Ishikawa (cell line): ENCODE data around the gene TBC1D14.

Experiments used
- CEBPB ChIP-seq: IDR thresholded peaks from 2 replicates; pipeline ENCODE4 v1.6.1; 2012
- CREB1 ChIP-seq: IDR thresholded peaks from 2 replicates; pipeline ENCODE4 v1.6.1; 2012; ENCODE audit warnings: low read depth
- EGR1 ChIP-seq: IDR thresholded peaks from 2 replicates; pipeline ENCODE4 v1.6.1; 2012
- EP300 ChIP-seq: IDR thresholded peaks from 2 replicates; pipeline ENCODE4 v1.6.1; 2012; ENCODE audit warnings: borderline replicate concordance
- FOXM1 ChIP-seq: IDR thresholded peaks from 2 replicates; pipeline ENCODE4 v1.6.1; 2012; ENCODE audit warnings: low read depth, borderline replicate concordance
- NFIC ChIP-seq: IDR thresholded peaks from 2 replicates; pipeline ENCODE4 v1.6.1; 2012
- RAD21 ChIP-seq: IDR thresholded peaks from 2 replicates; pipeline ENCODE4 v1.6.1; 2012; ENCODE audit warnings: low read depth
- TAF1 ChIP-seq: IDR thresholded peaks from 2 replicates; pipeline ENCODE4 v1.6.1; 2012; ENCODE audit warnings: low read depth, mild to moderate bottlenecking
- TCF12 ChIP-seq: IDR thresholded peaks from 2 replicates; pipeline ENCODE4 v1.6.1; 2012; ENCODE audit warnings: low read depth
- TEAD4 ChIP-seq: IDR thresholded peaks from 2 replicates; pipeline ENCODE4 v1.6.1; 2012
- YY1 ChIP-seq: IDR thresholded peaks from 2 replicates; pipeline ENCODE4 v1.6.1; 2012; ENCODE audit warnings: low read depth
- ZBTB7A ChIP-seq: IDR thresholded peaks from 2 replicates; pipeline ENCODE4 v1.6.1; 2012; ENCODE audit warnings: low read depth
- TF ChIP-seq, protein P1 (sequence below): IDR thresholded peaks from 2 replicates; pipeline ENCODE4 v1.6.1; 2012
- TF ChIP-seq, protein P2 (sequence below): IDR thresholded peaks from 2 replicates; pipeline ENCODE4 v1.6.1; 2012
- TF ChIP-seq, protein P3 (sequence below): IDR thresholded peaks from 2 replicates; pipeline ENCODE4 v1.6.1; 2012; ENCODE audit warnings: low read depth, mild to moderate bottlenecking

Gene TBC1D14

DNA sequence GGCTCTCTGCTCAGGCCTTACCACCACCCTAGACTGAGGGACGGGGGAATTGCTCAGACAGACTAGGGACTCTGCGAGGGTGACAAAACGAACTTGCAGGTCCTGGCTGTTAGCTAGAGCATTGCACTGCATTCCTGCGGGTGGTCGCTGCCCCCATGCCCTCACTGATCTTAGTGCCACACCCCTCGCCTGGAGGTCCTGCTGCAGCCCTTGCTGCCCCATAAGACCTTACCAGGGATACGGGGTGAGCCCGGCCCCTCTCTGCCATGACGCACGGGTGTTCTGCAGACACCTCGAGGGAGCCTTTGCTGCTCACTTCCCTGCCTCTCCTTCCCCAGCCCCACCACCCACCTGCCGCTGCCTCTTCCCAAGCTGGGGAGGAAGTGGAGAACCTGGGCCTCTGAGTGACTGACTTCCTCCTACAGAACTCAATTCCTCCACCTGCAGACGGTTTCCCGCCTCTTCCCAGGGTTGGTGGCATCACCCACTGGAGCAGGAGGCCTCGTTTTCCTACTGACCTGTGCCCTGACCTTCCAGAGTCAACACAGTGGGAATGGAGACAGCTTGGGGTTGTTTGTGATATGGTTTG, 19.8 kb upstream of the TBC1D14 start:
- TF ChIP-seq, protein P1, sequence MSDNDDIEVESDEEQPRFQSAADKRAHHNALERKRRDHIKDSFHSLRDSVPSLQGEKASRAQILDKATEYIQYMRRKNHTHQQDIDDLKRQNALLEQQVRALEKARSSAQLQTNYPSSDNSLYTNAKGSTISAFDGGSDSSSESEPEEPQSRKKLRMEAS = no peak
- TF ChIP-seq, protein P2, sequence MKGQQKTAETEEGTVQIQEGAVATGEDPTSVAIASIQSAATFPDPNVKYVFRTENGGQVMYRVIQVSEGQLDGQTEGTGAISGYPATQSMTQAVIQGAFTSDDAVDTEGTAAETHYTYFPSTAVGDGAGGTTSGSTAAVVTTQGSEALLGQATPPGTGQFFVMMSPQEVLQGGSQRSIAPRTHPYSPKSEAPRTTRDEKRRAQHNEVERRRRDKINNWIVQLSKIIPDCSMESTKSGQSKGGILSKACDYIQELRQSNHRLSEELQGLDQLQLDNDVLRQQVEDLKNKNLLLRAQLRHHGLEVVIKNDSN = no peak
- no peak for TF ChIP-seq CREB1
- TF ChIP-seq FOXM1 = no peak
- no peak for TF ChIP-seq YY1

DNA sequence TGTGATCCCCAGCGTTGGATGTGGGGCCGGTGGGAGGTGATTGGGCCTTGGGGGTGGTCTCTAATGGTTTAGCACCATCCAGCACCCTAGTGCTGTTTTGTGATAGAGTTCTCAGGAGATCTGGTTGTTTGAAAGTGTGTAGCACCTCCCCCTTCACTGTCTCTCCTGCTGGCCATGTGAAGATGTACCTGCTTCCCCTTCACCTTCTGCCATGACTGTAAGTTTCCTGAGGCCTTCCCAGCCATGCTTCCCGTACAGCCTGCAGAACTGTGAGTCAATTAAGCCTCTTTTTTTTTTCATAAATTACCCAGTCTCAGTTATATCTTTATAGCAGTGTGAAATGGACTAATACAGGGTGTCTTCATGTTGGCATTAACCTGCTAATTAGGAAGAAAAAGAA, 19.3 kb upstream of the TBC1D14 start:
- TF ChIP-seq EP300 = no peak
- TF ChIP-seq, protein P2 = no peak
- TF ChIP-seq YY1 = no peak
- no peak for TF ChIP-seq EGR1
- TF ChIP-seq FOXM1 = no peak
- no peak for TF ChIP-seq TAF1
- no peak for TF ChIP-seq CEBPB
- TF ChIP-seq RAD21 = no peak
- no peak for TF ChIP-seq NFIC
- TF ChIP-seq, protein P1 = no peak
- TF ChIP-seq ZBTB7A = no peak
- TF ChIP-seq TCF12 = no peak
- no peak for TF ChIP-seq TEAD4
- TF ChIP-seq CREB1 = no peak
- TF ChIP-seq, protein P3, sequence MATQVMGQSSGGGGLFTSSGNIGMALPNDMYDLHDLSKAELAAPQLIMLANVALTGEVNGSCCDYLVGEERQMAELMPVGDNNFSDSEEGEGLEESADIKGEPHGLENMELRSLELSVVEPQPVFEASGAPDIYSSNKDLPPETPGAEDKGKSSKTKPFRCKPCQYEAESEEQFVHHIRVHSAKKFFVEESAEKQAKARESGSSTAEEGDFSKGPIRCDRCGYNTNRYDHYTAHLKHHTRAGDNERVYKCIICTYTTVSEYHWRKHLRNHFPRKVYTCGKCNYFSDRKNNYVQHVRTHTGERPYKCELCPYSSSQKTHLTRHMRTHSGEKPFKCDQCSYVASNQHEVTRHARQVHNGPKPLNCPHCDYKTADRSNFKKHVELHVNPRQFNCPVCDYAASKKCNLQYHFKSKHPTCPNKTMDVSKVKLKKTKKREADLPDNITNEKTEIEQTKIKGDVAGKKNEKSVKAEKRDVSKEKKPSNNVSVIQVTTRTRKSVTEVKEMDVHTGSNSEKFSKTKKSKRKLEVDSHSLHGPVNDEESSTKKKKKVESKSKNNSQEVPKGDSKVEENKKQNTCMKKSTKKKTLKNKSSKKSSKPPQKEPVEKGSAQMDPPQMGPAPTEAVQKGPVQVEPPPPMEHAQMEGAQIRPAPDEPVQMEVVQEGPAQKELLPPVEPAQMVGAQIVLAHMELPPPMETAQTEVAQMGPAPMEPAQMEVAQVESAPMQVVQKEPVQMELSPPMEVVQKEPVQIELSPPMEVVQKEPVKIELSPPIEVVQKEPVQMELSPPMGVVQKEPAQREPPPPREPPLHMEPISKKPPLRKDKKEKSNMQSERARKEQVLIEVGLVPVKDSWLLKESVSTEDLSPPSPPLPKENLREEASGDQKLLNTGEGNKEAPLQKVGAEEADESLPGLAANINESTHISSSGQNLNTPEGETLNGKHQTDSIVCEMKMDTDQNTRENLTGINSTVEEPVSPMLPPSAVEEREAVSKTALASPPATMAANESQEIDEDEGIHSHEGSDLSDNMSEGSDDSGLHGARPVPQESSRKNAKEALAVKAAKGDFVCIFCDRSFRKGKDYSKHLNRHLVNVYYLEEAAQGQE = no peak

DNA sequence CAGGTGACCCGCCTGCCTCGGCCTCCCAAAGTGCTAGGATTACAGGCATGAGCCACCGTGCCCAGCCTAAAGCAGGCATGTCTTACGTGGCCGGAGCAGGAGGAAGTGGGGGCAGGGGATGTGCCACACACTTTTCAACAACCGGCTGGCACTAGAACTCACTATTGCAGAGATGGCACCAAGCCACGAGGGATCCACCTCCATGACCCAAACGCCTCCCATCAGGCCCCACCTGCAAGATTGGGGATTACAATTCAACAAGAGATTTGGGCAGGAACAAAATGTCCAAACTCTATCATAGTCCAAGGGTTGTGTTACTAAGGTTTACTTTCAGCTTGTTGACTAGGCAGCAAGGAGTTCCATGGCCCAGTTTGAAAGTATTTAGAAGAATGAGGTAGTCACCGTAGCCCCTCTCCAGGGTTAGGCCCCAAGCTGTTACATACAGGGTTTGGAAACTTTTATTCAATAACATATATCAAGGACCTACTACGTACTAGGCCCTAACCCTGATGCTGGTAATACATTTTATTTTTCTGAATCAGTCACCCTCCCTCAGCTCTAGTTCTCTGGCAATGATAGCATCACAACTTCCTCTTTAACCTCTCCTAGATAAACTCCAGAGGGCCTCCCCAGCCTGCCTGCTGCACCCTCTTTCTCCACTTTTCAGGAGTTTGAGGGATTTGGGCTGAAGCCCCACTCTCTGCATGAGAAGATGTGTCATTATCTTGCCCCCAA, 18.0 kb upstream of the TBC1D14 start:
- no peak for TF ChIP-seq TEAD4
- TF ChIP-seq, protein P1 = no peak
- TF ChIP-seq, protein P3 = no peak
- TF ChIP-seq TAF1 = no peak
- no peak for TF ChIP-seq RAD21
- TF ChIP-seq ZBTB7A = no peak
- TF ChIP-seq NFIC = no peak
- no peak for TF ChIP-seq CEBPB
- no peak for TF ChIP-seq CREB1
- TF ChIP-seq YY1 = no peak
- TF ChIP-seq EGR1 = no peak
- no peak for TF ChIP-seq EP300
- no peak for TF ChIP-seq FOXM1
- TF ChIP-seq TCF12 = no peak
- TF ChIP-seq, protein P2 = no peak

DNA sequence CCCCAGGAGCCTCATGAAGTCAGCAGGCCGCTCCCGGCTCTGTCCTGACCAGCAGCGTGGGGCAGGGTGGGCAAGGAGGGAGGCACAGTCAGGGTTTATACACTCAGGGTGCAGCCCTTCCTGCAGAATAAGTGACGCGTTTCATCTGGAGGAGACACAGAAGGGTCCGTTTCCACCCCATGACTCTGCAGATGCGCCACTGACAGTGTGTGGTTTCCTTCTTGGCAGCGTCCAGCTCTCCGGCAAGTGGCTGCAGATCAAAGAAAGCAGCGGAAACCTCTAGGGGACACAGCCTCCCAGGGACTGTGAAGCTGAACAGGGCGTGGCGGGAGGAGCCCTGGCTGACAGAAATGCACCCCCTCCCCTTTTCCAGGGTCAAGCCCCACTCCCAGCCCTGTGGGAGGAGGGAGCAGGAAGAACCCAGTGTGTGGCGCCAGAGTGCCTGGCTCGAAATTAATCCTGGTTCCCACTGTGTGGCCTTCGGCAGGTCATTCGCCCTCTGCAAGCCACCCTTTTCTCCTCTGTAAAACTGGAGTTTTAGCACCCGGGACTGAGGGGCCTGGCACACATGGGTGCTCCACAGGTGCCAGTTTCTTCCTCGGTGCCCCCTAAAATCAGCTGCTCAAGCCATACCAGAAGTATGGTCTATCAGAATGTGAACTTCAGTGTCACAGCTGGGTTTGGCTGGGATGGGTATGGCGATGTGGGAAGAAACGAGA, 17.3 kb upstream of the TBC1D14 start:
- TF ChIP-seq, protein P1 = no peak
- no peak for TF ChIP-seq CREB1
- TF ChIP-seq, protein P3 = no peak
- 0 out of 2 replicates have a peak, but pooled peaks have one; percentile 23 for TF ChIP-seq RAD21
- TF ChIP-seq, protein P2 = no peak
- TF ChIP-seq TEAD4 = no peak
- no peak for TF ChIP-seq FOXM1
